HEK293 (cell line): ENCODE results near the gene DSC1.

Experiments used
- FEZF1 ChIP-seq: fragments of 450-650 bp; formaldehyde crosslinking; IDR thresholded peaks from 2 replicates; pipeline ENCODE4 v1.5.1; 2016; ENCODE audit warnings: missing biosample characterization, missing genetic modification characterization
- GLI2 ChIP-seq: fragments of 450-650 bp; formaldehyde crosslinking; IDR thresholded peaks from 2 replicates; pipeline ENCODE4; 2017; ENCODE audit warnings: missing biosample characterization, missing genetic modification characterization, low read depth, borderline replicate concordance
- KLF1 ChIP-seq: fragments of 450-650 bp; formaldehyde crosslinking; IDR thresholded peaks from 2 replicates; pipeline ENCODE4 v1.5.1; 2016; ENCODE audit warnings: missing biosample characterization, missing genetic modification characterization
- KLF8 ChIP-seq: fragments of 450-650 bp; formaldehyde crosslinking; IDR thresholded peaks from 2 replicates; pipeline ENCODE4 v1.5.1; 2016; ENCODE audit warnings: missing biosample characterization, missing genetic modification characterization
- MEIS1 ChIP-seq: sonication (generic); formaldehyde crosslinking; IDR thresholded peaks from 2 replicates; pipeline ENCODE4 v1.8.1; 2022; ENCODE audit warnings: missing genetic modification reagents, mild to moderate bottlenecking, borderline replicate concordance
- ZBTB8A ChIP-seq: fragments of 450-650 bp; formaldehyde crosslinking; IDR thresholded peaks from 2 replicates; pipeline ENCODE4 v1.5.1; 2016; ENCODE audit warnings: missing biosample characterization, missing genetic modification characterization
- ZNF133 ChIP-seq: fragments of 450-650 bp; formaldehyde crosslinking; IDR thresholded peaks from 2 replicates; pipeline ENCODE4 v1.5.1; 2016; ENCODE audit warnings: missing biosample characterization, missing genetic modification characterization
- ZNF146 ChIP-seq: fragments of 450-650 bp; formaldehyde crosslinking; IDR thresholded peaks from 2 replicates; pipeline ENCODE4 v1.5.1; 2016; ENCODE audit warnings: missing biosample characterization, missing genetic modification characterization
- ZNF274 ChIP-seq, 2 experiments: fragments of 200-500 bp in 1 of 2; fragments of 450-650 bp in 1 of 2; sonication (Bioruptor generic) in 1 of 2; formaldehyde crosslinking in 1 of 2; IDR thresholded peaks; 2 replicates each; pipeline versions ENCODE4 v1.5.1 to v1.6.1; 2014 to 2016; ENCODE audit warnings: borderline replicate concordance in 1 of 2, inconsistent platforms in 1 of 2, low read length in 1 of 2, missing biosample characterization in 1 of 2, missing genetic modification characterization in 1 of 2
- ZNF324 ChIP-seq: fragments of 450-650 bp; formaldehyde crosslinking; IDR thresholded peaks from 2 replicates; pipeline ENCODE4 v1.5.1; 2016; ENCODE audit warnings: missing biosample characterization, missing genetic modification characterization
- ZNF354C ChIP-seq: fragments of 450-650 bp; formaldehyde crosslinking; IDR thresholded peaks from 2 replicates; pipeline ENCODE4 v1.5.1; 2016; ENCODE audit warnings: missing biosample characterization, missing genetic modification characterization, low read depth, borderline replicate concordance
- ZNF514 ChIP-seq: fragments of 450-650 bp; formaldehyde crosslinking; IDR thresholded peaks from 2 replicates; pipeline ENCODE4 v1.5.1; 2016; ENCODE audit warnings: missing biosample characterization, missing genetic modification characterization
- ZNF549 ChIP-seq: fragments of 450-650 bp; IDR thresholded peaks from 2 replicates; pipeline ENCODE4 v1.5.1; 2018; ENCODE audit warnings: missing biosample characterization, missing genetic modification characterization, mild to moderate bottlenecking, inconsistent platforms, moderate library complexity
- ZNF561 ChIP-seq: fragments of 450-650 bp; IDR thresholded peaks from 2 replicates; pipeline ENCODE4 v1.5.1; 2018; ENCODE audit warnings: missing biosample characterization, missing genetic modification characterization, borderline replicate concordance
- ZNF658 ChIP-seq: fragments of 450-650 bp; formaldehyde crosslinking; IDR thresholded peaks from 2 replicates; pipeline ENCODE4; 2016; ENCODE audit warnings: missing biosample characterization, missing genetic modification characterization
- TF ChIP-seq, protein P1 (sequence below): fragments of 450-650 bp; formaldehyde crosslinking; IDR thresholded peaks from 2 replicates; pipeline ENCODE4 v1.5.1; 2016; ENCODE audit warnings: missing biosample characterization, missing genetic modification characterization, low read depth
- TF ChIP-seq, protein P2 (sequence below): fragments of 450-650 bp; formaldehyde crosslinking; IDR thresholded peaks from 2 replicates; pipeline ENCODE4 v1.5.1; 2016; ENCODE audit warnings: missing biosample characterization, missing genetic modification characterization
- TF ChIP-seq, protein P3 (sequence below): fragments of 450-650 bp; formaldehyde crosslinking; IDR thresholded peaks from 2 replicates; pipeline ENCODE4 v1.5.1; 2016; ENCODE audit warnings: missing biosample characterization, missing genetic modification characterization
- TF ChIP-seq, protein P4 (sequence below): fragments of 450-650 bp; formaldehyde crosslinking; IDR thresholded peaks from 2 replicates; pipeline ENCODE4 v1.5.1; 2017; ENCODE audit warnings: missing biosample characterization, missing genetic modification characterization
- TF ChIP-seq, protein P5 (sequence below): fragments of 450-650 bp; formaldehyde crosslinking; IDR thresholded peaks from 2 replicates; pipeline ENCODE4 v1.5.1; 2016; ENCODE audit warnings: missing biosample characterization, missing genetic modification characterization
- TF ChIP-seq, protein P6 (sequence below): fragments of 450-650 bp; formaldehyde crosslinking; IDR thresholded peaks from 2 replicates; pipeline ENCODE4 v1.5.1; 2016; ENCODE audit warnings: missing biosample characterization, missing genetic modification characterization
- TF ChIP-seq, protein P7 (sequence below): fragments of 450-650 bp; formaldehyde crosslinking; IDR thresholded peaks from 2 replicates; pipeline ENCODE4 v1.5.1; 2017; ENCODE audit warnings: missing biosample characterization, mild to moderate bottlenecking, missing genetic modification characterization, moderate library complexity

Gene DSC1

DNA sequence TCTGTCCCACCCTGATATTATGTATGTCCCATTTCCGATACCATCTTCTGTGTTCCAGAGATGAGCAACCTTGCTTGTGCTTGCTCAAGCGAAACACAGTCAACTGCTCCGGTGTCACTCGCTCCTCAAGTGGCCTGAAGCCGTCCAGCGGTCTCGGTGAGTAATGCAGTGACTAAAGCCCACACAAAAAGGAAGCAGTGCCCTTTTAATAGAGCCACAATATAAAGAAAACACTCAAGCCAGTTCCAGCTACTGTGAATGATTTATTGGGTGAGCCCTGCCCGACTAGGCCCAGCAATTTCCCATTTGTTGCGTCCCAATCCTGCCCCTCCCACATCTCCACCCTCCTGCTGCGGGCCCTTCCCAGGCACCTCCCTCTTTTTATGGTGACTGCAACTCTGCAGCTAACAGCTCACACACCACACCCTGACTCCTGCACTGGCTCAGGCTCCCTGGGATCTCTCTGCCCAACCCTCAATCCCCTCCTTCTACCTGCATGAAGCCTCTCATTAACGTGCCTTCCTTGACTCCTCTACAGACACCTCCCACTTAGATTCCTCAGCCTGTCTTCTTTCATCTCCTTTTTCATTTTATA, 44.2 kb upstream of the DSC1 start (continued):
- TF ChIP-seq FEZF1 (tag by site-specific recombination) (peak; percentile 100), ZNF146 (tag by site-specific recombination) (no peak), ZBTB8A (peak; percentile 46), ZNF274 (IDR thresholded peaks at IDR 0.05; ENCODE audit: low read length) (no peak), ZNF274 (tag by site-specific recombination; IDR thresholded peaks at IDR 0.05; ENCODE audit: borderline replicate concordance) (no peak), ZNF324 (no peak), GLI2 (tag by site-specific recombination) (no peak), ZNF549 (tag by site-specific recombination) (no peak), ZNF561 (tag by site-specific recombination) (no peak), ZNF658 (tag by site-specific recombination) (no peak), MEIS1 (CRISPR knock-in tag) (peak; percentile 80; the same call in 1 of the 2 replicates), KLF8 (tag by site-specific recombination) (peak; percentile 16; the same call in 1 of the 2 replicates), ZNF514 (tag by site-specific recombination) (no peak), ZNF354C (tag by site-specific recombination) (no peak), KLF1 (tag by site-specific recombination) (peak; percentile 99), ZNF133 (tag by site-specific recombination) (no peak)
- TF ChIP-seq, protein P1, sequence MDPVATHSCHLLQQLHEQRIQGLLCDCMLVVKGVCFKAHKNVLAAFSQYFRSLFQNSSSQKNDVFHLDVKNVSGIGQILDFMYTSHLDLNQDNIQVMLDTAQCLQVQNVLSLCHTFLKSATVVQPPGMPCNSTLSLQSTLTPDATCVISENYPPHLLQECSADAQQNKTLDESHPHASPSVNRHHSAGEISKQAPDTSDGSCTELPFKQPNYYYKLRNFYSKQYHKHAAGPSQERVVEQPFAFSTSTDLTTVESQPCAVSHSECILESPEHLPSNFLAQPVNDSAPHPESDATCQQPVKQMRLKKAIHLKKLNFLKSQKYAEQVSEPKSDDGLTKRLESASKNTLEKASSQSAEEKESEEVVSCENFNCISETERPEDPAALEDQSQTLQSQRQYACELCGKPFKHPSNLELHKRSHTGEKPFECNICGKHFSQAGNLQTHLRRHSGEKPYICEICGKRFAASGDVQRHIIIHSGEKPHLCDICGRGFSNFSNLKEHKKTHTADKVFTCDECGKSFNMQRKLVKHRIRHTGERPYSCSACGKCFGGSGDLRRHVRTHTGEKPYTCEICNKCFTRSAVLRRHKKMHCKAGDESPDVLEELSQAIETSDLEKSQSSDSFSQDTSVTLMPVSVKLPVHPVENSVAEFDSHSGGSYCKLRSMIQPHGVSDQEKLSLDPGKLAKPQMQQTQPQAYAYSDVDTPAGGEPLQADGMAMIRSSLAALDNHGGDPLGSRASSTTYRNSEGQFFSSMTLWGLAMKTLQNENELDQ (tag by site-specific recombination) = no peak
- TF ChIP-seq, protein P2, sequence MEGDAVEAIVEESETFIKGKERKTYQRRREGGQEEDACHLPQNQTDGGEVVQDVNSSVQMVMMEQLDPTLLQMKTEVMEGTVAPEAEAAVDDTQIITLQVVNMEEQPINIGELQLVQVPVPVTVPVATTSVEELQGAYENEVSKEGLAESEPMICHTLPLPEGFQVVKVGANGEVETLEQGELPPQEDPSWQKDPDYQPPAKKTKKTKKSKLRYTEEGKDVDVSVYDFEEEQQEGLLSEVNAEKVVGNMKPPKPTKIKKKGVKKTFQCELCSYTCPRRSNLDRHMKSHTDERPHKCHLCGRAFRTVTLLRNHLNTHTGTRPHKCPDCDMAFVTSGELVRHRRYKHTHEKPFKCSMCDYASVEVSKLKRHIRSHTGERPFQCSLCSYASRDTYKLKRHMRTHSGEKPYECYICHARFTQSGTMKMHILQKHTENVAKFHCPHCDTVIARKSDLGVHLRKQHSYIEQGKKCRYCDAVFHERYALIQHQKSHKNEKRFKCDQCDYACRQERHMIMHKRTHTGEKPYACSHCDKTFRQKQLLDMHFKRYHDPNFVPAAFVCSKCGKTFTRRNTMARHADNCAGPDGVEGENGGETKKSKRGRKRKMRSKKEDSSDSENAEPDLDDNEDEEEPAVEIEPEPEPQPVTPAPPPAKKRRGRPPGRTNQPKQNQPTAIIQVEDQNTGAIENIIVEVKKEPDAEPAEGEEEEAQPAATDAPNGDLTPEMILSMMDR = peak; percentile 52
- TF ChIP-seq, protein P3, sequence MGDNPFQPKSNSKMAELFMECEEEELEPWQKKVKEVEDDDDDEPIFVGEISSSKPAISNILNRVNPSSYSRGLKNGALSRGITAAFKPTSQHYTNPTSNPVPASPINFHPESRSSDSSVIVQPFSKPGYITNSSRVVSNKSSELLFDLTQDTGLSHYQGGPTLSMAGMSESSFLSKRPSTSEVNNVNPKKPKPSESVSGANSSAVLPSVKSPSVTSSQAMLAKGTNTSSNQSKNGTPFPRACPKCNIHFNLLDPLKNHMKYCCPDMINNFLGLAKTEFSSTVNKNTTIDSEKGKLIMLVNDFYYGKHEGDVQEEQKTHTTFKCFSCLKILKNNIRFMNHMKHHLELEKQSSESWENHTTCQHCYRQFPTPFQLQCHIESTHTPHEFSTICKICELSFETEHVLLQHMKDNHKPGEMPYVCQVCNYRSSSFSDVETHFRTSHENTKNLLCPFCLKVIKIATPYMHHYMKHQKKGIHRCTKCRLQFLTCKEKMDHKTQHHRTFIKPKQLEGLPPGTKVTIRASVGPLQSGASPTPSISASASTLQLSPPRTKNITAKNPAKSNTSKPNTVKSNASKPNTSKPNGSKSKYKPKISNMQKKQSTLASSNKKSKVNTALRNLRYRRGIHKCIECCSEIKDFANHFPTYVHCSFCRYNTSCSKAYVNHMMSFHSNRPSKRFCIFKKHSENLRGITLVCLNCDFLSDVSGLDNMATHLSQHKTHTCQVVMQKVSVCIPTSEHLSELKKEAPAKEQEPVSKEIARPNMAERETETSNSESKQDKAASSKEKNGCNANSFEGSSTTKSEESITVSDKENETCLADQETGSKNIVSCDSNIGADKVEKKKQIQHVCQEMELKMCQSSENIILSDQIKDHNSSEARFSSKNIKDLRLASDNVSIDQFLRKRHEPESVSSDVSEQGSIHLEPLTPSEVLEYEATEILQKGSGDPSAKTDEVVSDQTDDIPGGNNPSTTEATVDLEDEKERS (tag by site-specific recombination) = no peak
- TF ChIP-seq, protein P4, sequence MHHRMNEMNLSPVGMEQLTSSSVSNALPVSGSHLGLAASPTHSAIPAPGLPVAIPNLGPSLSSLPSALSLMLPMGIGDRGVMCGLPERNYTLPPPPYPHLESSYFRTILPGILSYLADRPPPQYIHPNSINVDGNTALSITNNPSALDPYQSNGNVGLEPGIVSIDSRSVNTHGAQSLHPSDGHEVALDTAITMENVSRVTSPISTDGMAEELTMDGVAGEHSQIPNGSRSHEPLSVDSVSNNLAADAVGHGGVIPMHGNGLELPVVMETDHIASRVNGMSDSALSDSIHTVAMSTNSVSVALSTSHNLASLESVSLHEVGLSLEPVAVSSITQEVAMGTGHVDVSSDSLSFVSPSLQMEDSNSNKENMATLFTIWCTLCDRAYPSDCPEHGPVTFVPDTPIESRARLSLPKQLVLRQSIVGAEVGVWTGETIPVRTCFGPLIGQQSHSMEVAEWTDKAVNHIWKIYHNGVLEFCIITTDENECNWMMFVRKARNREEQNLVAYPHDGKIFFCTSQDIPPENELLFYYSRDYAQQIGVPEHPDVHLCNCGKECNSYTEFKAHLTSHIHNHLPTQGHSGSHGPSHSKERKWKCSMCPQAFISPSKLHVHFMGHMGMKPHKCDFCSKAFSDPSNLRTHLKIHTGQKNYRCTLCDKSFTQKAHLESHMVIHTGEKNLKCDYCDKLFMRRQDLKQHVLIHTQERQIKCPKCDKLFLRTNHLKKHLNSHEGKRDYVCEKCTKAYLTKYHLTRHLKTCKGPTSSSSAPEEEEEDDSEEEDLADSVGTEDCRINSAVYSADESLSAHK (tag by site-specific recombination) = peak; percentile 49; the same call in 1 of the 2 replicates
- TF ChIP-seq, protein P5, sequence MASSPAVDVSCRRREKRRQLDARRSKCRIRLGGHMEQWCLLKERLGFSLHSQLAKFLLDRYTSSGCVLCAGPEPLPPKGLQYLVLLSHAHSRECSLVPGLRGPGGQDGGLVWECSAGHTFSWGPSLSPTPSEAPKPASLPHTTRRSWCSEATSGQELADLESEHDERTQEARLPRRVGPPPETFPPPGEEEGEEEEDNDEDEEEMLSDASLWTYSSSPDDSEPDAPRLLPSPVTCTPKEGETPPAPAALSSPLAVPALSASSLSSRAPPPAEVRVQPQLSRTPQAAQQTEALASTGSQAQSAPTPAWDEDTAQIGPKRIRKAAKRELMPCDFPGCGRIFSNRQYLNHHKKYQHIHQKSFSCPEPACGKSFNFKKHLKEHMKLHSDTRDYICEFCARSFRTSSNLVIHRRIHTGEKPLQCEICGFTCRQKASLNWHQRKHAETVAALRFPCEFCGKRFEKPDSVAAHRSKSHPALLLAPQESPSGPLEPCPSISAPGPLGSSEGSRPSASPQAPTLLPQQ (tag by site-specific recombination) = peak; percentile 99
- TF ChIP-seq, protein P6, sequence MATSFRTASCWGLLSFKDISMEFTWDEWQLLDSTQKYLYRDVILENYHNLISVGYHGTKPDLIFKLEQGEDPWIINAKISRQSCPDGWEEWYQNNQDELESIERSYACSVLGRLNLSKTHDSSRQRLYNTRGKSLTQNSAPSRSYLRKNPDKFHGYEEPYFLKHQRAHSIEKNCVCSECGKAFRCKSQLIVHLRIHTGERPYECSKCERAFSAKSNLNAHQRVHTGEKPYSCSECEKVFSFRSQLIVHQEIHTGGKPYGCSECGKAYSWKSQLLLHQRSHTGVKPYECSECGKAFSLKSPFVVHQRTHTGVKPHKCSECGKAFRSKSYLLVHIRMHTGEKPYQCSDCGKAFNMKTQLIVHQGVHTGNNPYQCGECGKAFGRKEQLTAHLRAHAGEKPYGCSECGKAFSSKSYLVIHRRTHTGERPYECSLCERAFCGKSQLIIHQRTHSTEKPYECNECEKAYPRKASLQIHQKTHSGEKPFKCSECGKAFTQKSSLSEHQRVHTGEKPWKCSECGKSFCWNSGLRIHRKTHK (tag by site-specific recombination) = no peak
- TF ChIP-seq, protein P7, sequence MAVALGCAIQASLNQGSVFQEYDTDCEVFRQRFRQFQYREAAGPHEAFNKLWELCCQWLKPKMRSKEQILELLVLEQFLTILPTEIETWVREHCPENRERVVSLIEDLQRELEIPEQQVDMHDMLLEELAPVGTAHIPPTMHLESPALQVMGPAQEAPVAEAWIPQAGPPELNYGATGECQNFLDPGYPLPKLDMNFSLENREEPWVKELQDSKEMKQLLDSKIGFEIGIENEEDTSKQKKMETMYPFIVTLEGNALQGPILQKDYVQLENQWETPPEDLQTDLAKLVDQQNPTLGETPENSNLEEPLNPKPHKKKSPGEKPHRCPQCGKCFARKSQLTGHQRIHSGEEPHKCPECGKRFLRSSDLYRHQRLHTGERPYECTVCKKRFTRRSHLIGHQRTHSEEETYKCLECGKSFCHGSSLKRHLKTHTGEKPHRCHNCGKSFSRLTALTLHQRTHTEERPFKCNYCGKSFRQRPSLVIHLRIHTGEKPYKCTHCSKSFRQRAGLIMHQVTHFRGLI (tag by site-specific recombination) = peak; percentile 69; the same call in 1 of the 2 replicates
